SK-N-SH treated with all-trans-retinoic acid at 6 μM for 48 hours (cell line): ENCODE measurements around the gene TANGO2.

ENCODE experiments used
- ATAC-seq: fragments of 200-7000 bp; cut with Tn5 transposase; 3 replicates; pipeline ENCODE4 v1.9.1; 2020; ENCODE audit warnings: mild to moderate bottlenecking, moderate library complexity
- BACH2 ChIP-seq: fragments of 250-450 bp; sonication (Bioruptor Pico); IDR thresholded peaks from 2 replicates; pipeline ENCODE4 v1.9.0; 2021; ENCODE audit warnings: mild to moderate bottlenecking, borderline replicate concordance
- CSDC2 ChIP-seq: fragments of 250-450 bp; sonication (Bioruptor Pico); IDR thresholded peaks from 2 replicates; pipeline ENCODE4 v1.5.0; 2020; ENCODE audit warnings: mild to moderate bottlenecking, moderate library complexity
- ESRRG ChIP-seq: fragments of 250-450 bp; sonication (Bioruptor Pico); IDR thresholded peaks from 2 replicates; pipeline ENCODE4 v1.6.1; 2021; ENCODE audit warnings: mild to moderate bottlenecking
- GLIS3 ChIP-seq: fragments of 250-450 bp; sonication (Bioruptor Pico); IDR thresholded peaks from 2 replicates; pipeline ENCODE4 v1.5.0; 2020; ENCODE audit warnings: mild to moderate bottlenecking, moderate library complexity
- ISL1 ChIP-seq: fragments of 250-450 bp; sonication (Bioruptor Pico); IDR thresholded peaks from 2 replicates; pipeline ENCODE4 v2.1.2; 2022; ENCODE audit warnings: mild to moderate bottlenecking, moderate library complexity
- OSR1 ChIP-seq: fragments of 250-450 bp; sonication (Bioruptor Pico); IDR thresholded peaks from 2 replicates; pipeline ENCODE4 v1.8.0; 2022; ENCODE audit warnings: moderate library complexity, mild to moderate bottlenecking, inconsistent platforms
- PPARA ChIP-seq: fragments of 250-450 bp; sonication (Bioruptor Pico); IDR thresholded peaks from 2 replicates; pipeline ENCODE4 v1.5.0; 2020; ENCODE audit warnings: mild to moderate bottlenecking, borderline replicate concordance
- RARB ChIP-seq: fragments of 250-450 bp; sonication (Bioruptor Pico); IDR thresholded peaks from 2 replicates; pipeline ENCODE4 v1.8.0; 2021; ENCODE audit warnings: mild to moderate bottlenecking, moderate library complexity
- SNAI2 ChIP-seq: fragments of 250-450 bp; sonication (Bioruptor Pico); IDR thresholded peaks from 2 replicates; pipeline ENCODE4 v1.5.0; 2020; ENCODE audit warnings: mild to moderate bottlenecking, moderate library complexity
- TCF4 ChIP-seq: fragments of 250-450 bp; sonication (Bioruptor Pico); IDR thresholded peaks from 2 replicates; pipeline ENCODE4 v1.8.0; 2021; ENCODE audit warnings: mild to moderate bottlenecking, moderate library complexity, borderline replicate concordance
- ZC3H10 ChIP-seq: fragments of 250-450 bp; sonication (Bioruptor Pico); IDR thresholded peaks from 2 replicates; pipeline ENCODE4 v1.5.1; 2021; ENCODE audit warnings: mild to moderate bottlenecking, moderate library complexity
- ZFP3 ChIP-seq: fragments of 250-450 bp; sonication (Bioruptor Pico); IDR thresholded peaks from 2 replicates; pipeline ENCODE4 v1.5.0; 2020; ENCODE audit warnings: mild to moderate bottlenecking, moderate library complexity
- ZFP30 ChIP-seq: fragments of 450-650 bp; formaldehyde crosslinking; IDR thresholded peaks from 2 replicates; pipeline ENCODE4 v1.5.0; 2022; ENCODE audit warnings: mild to moderate bottlenecking, moderate library complexity
- ZNF565 ChIP-seq: fragments of 450-650 bp; formaldehyde crosslinking; conservative IDR thresholded peaks from 2 replicates; pipeline ENCODE4 v1.5.0; 2020; ENCODE audit warnings: low read depth, mild to moderate bottlenecking, moderate library complexity
- ZNF70 ChIP-seq: fragments of 450-650 bp; formaldehyde crosslinking; IDR thresholded peaks from 2 replicates; pipeline ENCODE4 v1.5.0; 2020; ENCODE audit warnings: mild to moderate bottlenecking, moderate library complexity
- ZNF8 ChIP-seq: fragments of 450-650 bp; formaldehyde crosslinking; IDR thresholded peaks from 2 replicates; pipeline ENCODE4 v1.5.0; 2020; ENCODE audit warnings: mild to moderate bottlenecking, moderate library complexity
- TF ChIP-seq, protein P1 (sequence below): fragments of 250-450 bp; sonication (Bioruptor Pico); IDR thresholded peaks from 2 replicates; pipeline ENCODE4 v1.8.0; 2021; ENCODE audit warnings: low read depth, mild to moderate bottlenecking, moderate library complexity, borderline replicate concordance
- TF ChIP-seq, protein P2 (sequence below): fragments of 250-450 bp; sonication (Bioruptor Pico); IDR thresholded peaks from 2 replicates; pipeline ENCODE4 v1.5.0; 2020; ENCODE audit warnings: mild to moderate bottlenecking, moderate library complexity
- TF ChIP-seq, protein P3 (sequence below): fragments of 250-450 bp; sonication (Bioruptor Pico); IDR thresholded peaks from 2 replicates; pipeline ENCODE4 v1.5.1; 2020; ENCODE audit warnings: low read depth, mild to moderate bottlenecking, moderate library complexity
- TF ChIP-seq, protein P4 (sequence below): fragments of 250-450 bp; sonication (Bioruptor Pico); IDR thresholded peaks from 2 replicates; pipeline ENCODE4 v1.8.0; 2020; ENCODE audit warnings: mild to moderate bottlenecking, moderate library complexity, borderline replicate concordance

Gene TANGO2

DNA sequence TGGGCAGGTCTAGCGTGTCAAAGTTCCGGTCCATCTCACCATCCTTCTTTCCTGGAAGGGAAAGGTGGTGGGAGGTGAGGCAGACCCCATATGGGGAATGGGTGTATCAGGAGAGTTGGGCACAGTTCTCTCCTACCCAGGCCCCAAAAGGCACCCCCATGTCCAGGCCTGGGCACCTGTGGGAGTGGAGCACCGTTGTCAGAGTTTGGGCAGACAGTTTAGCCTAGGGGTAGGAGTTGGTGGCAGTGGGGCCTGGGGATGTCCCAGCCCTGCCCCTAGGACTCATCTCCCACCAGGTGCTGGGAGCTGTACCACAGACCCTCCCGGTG, 45.2 kb upstream of the TANGO2 start (continued):
- TF ChIP-seq ZFP30 (CRISPR knock-in tag) (no peak), ZNF8 (CRISPR knock-in tag) (no peak)

DNA sequence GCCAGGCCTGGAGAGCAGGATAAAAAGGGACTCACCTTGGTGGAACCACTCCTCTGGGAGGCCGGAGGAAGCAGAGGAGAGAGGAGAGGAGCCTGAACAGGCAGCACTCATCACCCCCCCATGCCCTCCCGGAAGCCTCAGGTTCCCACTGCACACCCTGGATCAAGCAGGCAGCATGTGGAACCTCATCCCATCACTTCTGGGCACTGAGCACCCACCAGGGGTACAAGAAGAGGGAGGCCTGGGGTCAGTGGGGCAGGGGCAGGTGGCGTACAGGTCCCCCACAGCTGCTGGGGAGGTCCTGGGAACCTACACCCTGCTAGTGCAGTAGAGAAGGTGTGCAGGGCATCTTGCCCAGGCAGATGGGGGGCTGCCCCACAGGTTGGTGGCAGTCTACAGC, 44.2 kb upstream of the TANGO2 start:
- no peak for ATAC-seq
- TF ChIP-seq PPARA (no peak), CSDC2 (CRISPR knock-in tag) (no peak), BACH2 (no peak), OSR1 (CRISPR knock-in tag) (no peak), SNAI2 (CRISPR knock-in tag) (no peak), ZFP3 (CRISPR knock-in tag) (no peak), ZNF8 (CRISPR knock-in tag) (no peak), GLIS3 (no peak), ESRRG (CRISPR knock-in tag) (no peak), ZFP30 (CRISPR knock-in tag) (no peak), ISL1 (CRISPR knock-in tag) (no peak), RARB (CRISPR knock-in tag) (no peak), ZNF70 (CRISPR knock-in tag) (no peak)
- TF ChIP-seq, protein P1, sequence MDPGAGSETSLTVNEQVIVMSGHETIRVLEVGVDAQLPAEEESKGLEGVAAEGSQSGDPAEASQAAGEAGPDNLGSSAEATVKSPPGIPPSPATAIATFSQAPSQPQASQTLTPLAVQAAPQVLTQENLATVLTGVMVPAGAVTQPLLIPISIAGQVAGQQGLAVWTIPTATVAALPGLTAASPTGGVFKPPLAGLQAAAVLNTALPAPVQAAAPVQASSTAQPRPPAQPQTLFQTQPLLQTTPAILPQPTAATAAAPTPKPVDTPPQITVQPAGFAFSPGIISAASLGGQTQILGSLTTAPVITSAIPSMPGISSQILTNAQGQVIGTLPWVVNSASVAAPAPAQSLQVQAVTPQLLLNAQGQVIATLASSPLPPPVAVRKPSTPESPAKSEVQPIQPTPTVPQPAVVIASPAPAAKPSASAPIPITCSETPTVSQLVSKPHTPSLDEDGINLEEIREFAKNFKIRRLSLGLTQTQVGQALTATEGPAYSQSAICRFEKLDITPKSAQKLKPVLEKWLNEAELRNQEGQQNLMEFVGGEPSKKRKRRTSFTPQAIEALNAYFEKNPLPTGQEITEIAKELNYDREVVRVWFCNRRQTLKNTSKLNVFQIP (CRISPR knock-in tag): no peak
- TF ChIP-seq, protein P2, sequence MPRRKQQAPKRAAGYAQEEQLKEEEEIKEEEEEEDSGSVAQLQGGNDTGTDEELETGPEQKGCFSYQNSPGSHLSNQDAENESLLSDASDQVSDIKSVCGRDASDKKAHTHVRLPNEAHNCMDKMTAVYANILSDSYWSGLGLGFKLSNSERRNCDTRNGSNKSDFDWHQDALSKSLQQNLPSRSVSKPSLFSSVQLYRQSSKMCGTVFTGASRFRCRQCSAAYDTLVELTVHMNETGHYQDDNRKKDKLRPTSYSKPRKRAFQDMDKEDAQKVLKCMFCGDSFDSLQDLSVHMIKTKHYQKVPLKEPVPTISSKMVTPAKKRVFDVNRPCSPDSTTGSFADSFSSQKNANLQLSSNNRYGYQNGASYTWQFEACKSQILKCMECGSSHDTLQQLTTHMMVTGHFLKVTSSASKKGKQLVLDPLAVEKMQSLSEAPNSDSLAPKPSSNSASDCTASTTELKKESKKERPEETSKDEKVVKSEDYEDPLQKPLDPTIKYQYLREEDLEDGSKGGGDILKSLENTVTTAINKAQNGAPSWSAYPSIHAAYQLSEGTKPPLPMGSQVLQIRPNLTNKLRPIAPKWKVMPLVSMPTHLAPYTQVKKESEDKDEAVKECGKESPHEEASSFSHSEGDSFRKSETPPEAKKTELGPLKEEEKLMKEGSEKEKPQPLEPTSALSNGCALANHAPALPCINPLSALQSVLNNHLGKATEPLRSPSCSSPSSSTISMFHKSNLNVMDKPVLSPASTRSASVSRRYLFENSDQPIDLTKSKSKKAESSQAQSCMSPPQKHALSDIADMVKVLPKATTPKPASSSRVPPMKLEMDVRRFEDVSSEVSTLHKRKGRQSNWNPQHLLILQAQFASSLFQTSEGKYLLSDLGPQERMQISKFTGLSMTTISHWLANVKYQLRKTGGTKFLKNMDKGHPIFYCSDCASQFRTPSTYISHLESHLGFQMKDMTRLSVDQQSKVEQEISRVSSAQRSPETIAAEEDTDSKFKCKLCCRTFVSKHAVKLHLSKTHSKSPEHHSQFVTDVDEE (CRISPR knock-in tag): no peak
- TF ChIP-seq, protein P3, sequence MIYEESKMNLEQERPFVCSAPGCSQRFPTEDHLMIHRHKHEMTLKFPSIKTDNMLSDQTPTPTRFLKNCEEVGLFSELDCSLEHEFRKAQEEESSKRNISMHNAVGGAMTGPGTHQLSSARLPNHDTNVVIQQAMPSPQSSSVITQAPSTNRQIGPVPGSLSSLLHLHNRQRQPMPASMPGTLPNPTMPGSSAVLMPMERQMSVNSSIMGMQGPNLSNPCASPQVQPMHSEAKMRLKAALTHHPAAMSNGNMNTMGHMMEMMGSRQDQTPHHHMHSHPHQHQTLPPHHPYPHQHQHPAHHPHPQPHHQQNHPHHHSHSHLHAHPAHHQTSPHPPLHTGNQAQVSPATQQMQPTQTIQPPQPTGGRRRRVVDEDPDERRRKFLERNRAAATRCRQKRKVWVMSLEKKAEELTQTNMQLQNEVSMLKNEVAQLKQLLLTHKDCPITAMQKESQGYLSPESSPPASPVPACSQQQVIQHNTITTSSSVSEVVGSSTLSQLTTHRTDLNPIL (CRISPR knock-in tag): no peak

DNA sequence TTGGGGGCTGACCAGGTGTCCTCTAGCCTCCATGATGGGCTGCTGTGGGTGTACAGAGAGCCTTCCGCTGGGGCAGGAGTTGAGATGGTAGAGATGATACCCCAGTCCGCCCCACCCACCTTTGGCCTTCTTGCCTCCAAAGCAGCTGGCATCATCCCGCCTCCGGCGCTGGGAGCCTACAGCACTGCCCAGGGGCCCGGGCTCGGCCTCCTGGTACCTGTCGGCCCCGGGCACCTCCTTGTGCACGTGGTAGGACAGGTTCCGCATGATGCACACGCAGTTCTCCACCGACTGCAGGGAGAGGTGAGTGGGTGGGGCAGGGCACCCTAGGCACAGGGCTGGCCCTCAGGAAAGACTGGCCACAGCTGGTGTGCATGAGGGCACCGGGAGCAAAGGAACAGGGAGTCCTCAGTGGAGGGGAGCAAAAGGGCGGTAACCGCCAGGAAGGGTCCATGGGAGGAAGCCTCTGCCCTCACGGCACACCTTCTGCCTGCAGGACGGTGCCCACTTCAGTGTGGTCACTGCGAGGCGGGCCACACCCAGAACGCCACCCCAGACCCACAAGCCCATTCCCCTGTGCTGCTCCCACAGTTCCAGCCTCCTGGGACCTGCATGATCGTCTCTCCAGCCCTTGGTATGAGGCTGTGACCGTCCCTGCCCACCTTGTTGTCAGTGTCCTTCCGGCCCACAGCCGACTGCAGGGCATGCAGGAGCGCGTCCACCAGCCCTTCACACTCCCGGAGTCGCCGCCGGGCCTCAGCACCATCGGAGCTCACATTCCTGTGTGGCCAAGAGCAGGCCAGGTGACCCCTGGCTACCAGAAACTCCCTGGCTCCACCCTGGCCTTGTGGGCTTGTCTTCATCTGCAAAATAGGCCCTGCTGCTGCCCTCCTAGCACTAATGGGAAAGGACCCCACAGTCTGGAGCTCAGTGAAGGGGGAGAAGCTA, 43.3 kb upstream of the TANGO2 start:
- TF ChIP-seq TCF4 (CRISPR knock-in tag) (no peak), ZC3H10 (no peak), ESRRG (CRISPR knock-in tag) (no peak), ISL1 (CRISPR knock-in tag) (no peak)
- TF ChIP-seq, protein P3 (CRISPR knock-in tag): no peak
- TF ChIP-seq, protein P1 (CRISPR knock-in tag): no peak
- no peak for ATAC-seq

DNA sequence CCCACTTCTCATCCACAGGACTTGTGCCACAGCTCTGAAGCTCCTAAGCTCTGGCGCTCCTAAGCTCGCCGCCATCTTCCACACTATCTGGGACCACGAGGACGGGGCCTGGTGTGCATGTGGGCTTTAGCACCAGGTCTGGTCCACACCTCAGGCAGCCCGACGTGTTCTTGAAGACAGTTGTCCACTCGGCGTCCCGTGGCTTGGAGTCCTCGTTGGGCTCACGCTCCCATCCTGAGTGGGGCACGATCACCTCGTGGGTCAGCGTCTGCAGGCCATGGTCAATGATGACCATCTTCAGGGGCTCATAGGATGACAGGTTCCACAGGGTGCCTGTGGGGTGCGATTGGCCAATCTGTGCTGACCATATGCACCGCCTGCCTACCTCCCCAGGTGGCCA, 42.2 kb upstream of the TANGO2 start:
- ATAC-seq: no peak
- TF ChIP-seq GLIS3 (no peak), BACH2 (no peak), ZFP3 (CRISPR knock-in tag) (no peak), TCF4 (CRISPR knock-in tag) (no peak), ESRRG (CRISPR knock-in tag) (no peak), RARB (CRISPR knock-in tag) (no peak), ZNF8 (CRISPR knock-in tag) (no peak), ZNF565 (CRISPR knock-in tag) (no peak), PPARA (no peak)
- TF ChIP-seq, protein P4, sequence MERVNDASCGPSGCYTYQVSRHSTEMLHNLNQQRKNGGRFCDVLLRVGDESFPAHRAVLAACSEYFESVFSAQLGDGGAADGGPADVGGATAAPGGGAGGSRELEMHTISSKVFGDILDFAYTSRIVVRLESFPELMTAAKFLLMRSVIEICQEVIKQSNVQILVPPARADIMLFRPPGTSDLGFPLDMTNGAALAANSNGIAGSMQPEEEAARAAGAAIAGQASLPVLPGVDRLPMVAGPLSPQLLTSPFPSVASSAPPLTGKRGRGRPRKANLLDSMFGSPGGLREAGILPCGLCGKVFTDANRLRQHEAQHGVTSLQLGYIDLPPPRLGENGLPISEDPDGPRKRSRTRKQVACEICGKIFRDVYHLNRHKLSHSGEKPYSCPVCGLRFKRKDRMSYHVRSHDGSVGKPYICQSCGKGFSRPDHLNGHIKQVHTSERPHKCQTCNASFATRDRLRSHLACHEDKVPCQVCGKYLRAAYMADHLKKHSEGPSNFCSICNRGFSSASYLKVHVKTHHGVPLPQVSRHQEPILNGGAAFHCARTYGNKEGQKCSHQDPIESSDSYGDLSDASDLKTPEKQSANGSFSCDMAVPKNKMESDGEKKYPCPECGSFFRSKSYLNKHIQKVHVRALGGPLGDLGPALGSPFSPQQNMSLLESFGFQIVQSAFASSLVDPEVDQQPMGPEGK (CRISPR knock-in tag): no peak
- TF ChIP-seq, protein P1 (CRISPR knock-in tag): no peak
